Subcutaneous adipose tissue (tissue), 4 donors: ENCODE measurements around the gene RAE1. TPM values are rescaled to one million over a fixed set of nuclear protein-coding genes. Genes with fewer than 3 reads are reported as not detected.

Experiments used
- CTCF ChIP-seq: fragments of 450-650 bp; IDR thresholded peaks from one replicate; pipeline ENCODE4 v1.5.1; 2016; ENCODE audit warnings: low read depth, mild to moderate bottlenecking, control low read depth, antibody characterized with exemption, moderate library complexity
- total RNA-seq, 4 donors: library from RNA; depleted of rRNA; stranded (reverse); fragments of >200 nt; gene quantifications; one replicate each; pipeline ENCODE4 v1.1.0, GENCODE V29; 2016

Gene RAE1
- total RNA-seq, 4 donors from 2014 or later = 13.9 to 39.5 (median 16.4) TPM

- TF ChIP-seq CTCF = no peak
These were observed 61.4 kb downstream of the RAE1 start for GRCh38 chr20:57412347-57413029.

DNA sequence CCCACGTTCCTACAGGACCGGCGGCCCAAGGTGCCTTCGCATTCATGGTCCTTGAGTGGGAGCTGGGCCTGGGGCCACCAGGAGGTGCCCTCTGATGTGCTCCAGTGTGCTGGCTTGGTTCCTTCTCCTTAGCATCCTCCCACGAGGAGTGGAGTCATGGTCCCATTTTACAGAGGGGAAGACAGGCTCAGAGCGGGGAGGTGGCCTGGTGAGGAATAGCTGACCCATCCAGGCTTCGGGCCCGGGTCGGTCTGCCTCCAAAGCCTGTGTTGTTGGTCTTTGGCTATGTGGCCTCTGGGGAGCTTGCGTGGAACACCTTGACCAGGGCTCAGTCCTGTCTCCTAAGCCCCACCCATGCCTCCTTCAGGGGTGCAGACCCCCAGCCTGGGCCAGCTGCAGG is 62.9 kb downstream of the RAE1 start:
- TF ChIP-seq CTCF = no peak

GRCh38 chr20:57414867-57415592 is 64.0 kb downstream of the RAE1 start:
- TF ChIP-seq CTCF = no peak

GRCh38 chr20:57415771-57416170 is 64.7 kb downstream of the RAE1 start:
- no peak for TF ChIP-seq CTCF

- no peak for TF ChIP-seq CTCF
These were observed 65.4 kb downstream of the RAE1 start for GRCh38 chr20:57416296-57417022.

- no peak for TF ChIP-seq CTCF
These were observed 66.1 kb downstream of the RAE1 start for GRCh38 chr20:57417051-57417689.
